Calu3 (cell line): ENCODE results near the gene RAPGEF5. TPM values are rescaled to one million over a fixed set of nuclear protein-coding genes. Genes with fewer than 3 reads are reported as not detected.

Source experiments
- BruUV-seq: library from RNA; stranded (reverse); fragments of 400-500 nt; replicated peaks from 2 replicates; lab custom pipeline; 2021; lab: Mats Ljungman, UMichigan
- CTCF ChIA-PET: fragments of 300-600 bp; sonication (Branson Sonifier 250); formaldehyde crosslinking; loops from one replicate; lab custom pipeline; 2022; ENCODE audit warnings: antibody characterized with exemption; lab: Charles Lee
- DNase-seq: peaks from one replicate; pipeline ENCODE4 v3.0.0; 2022
- H3K27ac Mint-ChIP-seq: one replicate; pipeline ENCODE4 v1.8.0; 2022; ENCODE audit warnings: mixed read lengths; ENCODE audit not compliant: unreplicated experiment
- H3K27me3 Mint-ChIP-seq: one replicate; pipeline ENCODE4 v1.8.0; 2022; ENCODE audit warnings: mixed read lengths; ENCODE audit not compliant: unreplicated experiment
- H3K36me3 Mint-ChIP-seq: one replicate; pipeline ENCODE4 v1.8.0; 2022; ENCODE audit warnings: mild to moderate bottlenecking, moderate library complexity, mixed read lengths; ENCODE audit not compliant: insufficient read depth, unreplicated experiment
- H3K4me1 Mint-ChIP-seq: one replicate; pipeline ENCODE4 v1.8.0; 2022; ENCODE audit warnings: mild to moderate bottlenecking, low read depth, mixed read lengths; ENCODE audit not compliant: unreplicated experiment
- H3K4me3 Mint-ChIP-seq: one replicate; pipeline ENCODE4 v1.8.0; 2022; ENCODE audit warnings: mild to moderate bottlenecking, low read depth, moderate library complexity, mixed read lengths; ENCODE audit not compliant: unreplicated experiment
- H3K9me3 Mint-ChIP-seq: one replicate; pipeline ENCODE4 v1.8.0; 2022; ENCODE audit warnings: low read depth, mixed read lengths; ENCODE audit not compliant: unreplicated experiment
- CTCF ChIP-seq: fragments of 200-600 bp; IDR thresholded peaks from one replicate; pipeline ENCODE4 v1.8.0; 2022; ENCODE audit warnings: antibody characterized with exemption; ENCODE audit not compliant: unreplicated experiment
- intact Hi-C: fragments of 100-400 bp; cut with micrococcal nuclease; formaldehyde crosslinking; loops from one replicate; pipeline ENCODE4 v1.10.0; 2022; ENCODE audit not compliant: unreplicated experiment
- total RNA-seq: library from RNA; stranded (reverse); gene quantifications from 2 replicates; pipeline ENCODE4 v1.2.3, GENCODE V29; 2022

RAPGEF5 gene
- total RNA-seq, 1 experiment from 2014 or later, result 108 TPM

- Mint-ChIP-seq H3K36me3 (peaks cover 44% of the 10 kb centered on the region), H3K4me1 (peaks cover 18% of the 10 kb centered on the region), H3K4me3 (no peak overlapping the region), H3K9me3 (no peaks in the 10 kb centered on the region), H3K27ac (peak overlapping the region; percentile 37), H3K27me3 (no peaks in the 10 kb centered on the region)
- no peak for DNase-seq
- CTCF ChIA-PET, result interaction anchor here (1.6 kb wide), 1 partner anchor 12 kb away, joined by 6 read pairs; no protein-coding TSS in a partner anchor
- TF ChIP-seq CTCF, result no peak
- intact Hi-C loops, result loop anchor here (2.0 to 5.0 kb wide), 2 partner anchors 169 to 185 kb away; no protein-coding TSS in a partner anchor
- BruUV-seq, result no TSS peak
Measured at GRCh38 chr7:22296265-22296566, 60.7 kb downstream of the RAPGEF5 start.

- Mint-ChIP-seq H3K27ac (peak overlapping the region; percentile 37), H3K4me1 (peaks cover 18% of the 10 kb centered on the region), H3K36me3 (peaks cover 44% of the 10 kb centered on the region), H3K9me3 (no peaks in the 10 kb centered on the region), H3K4me3 (no peak overlapping the region), H3K27me3 (no peaks in the 10 kb centered on the region)
- TF ChIP-seq CTCF, result no peak
- no TSS peak for BruUV-seq
- intact Hi-C loops, result loop anchor here (2.0 to 5.0 kb wide), 2 partner anchors 168 to 185 kb away; no protein-coding TSS in a partner anchor
- no peak for DNase-seq
- CTCF ChIA-PET, result interaction anchor here (0.8 to 1.6 kb wide), 2 partner anchors 13 to 186 kb away, joined by 3 to 6 read pairs; no protein-coding TSS in a partner anchor
Measured at GRCh38 chr7:22295402-22296264, 61.3 kb downstream of the RAPGEF5 start.

- intact Hi-C loops, result no loop called here
- Mint-ChIP-seq H3K4me1 (peaks cover 18% of the 10 kb centered on the region), H3K9me3 (no peaks in the 10 kb centered on the region), H3K27me3 (no peaks in the 10 kb centered on the region), H3K4me3 (no peak overlapping the region), H3K27ac (no peak overlapping the region), H3K36me3 (peaks cover 28% of the 10 kb centered on the region)
- CTCF ChIA-PET, result interaction anchor here (0.5 kb wide), 1 partner anchor 299 kb away, joined by 4 read pairs; no protein-coding TSS in a partner anchor
- no peak for TF ChIP-seq CTCF
- no TSS peak for BruUV-seq
- DNase-seq, result no peak
Measured at GRCh38 chr7:22292531-22292930, 64.4 kb downstream of the RAPGEF5 start.

- no peak for TF ChIP-seq CTCF
- intact Hi-C loops, result no loop called here
- CTCF ChIA-PET, result interaction anchor here (0.6 kb wide), 1 partner anchor 41 kb away, joined by 3 read pairs; no protein-coding TSS in a partner anchor
- no peaks in the 10 kb centered on the region for H3K27me3 Mint-ChIP-seq
- H3K4me1 Mint-ChIP-seq, result peaks cover 14% of the 10 kb centered on the region
- H3K9me3 Mint-ChIP-seq, result no peaks in the 10 kb centered on the region
- BruUV-seq, result no TSS peak
- no peak overlapping the region for H3K4me3 Mint-ChIP-seq
- no peak for DNase-seq
- peaks cover 25% of the 10 kb centered on the region for H3K36me3 Mint-ChIP-seq
- H3K27ac Mint-ChIP-seq, result no peak overlapping the region
Measured at GRCh38 chr7:22291977-22292376, 65.0 kb downstream of the RAPGEF5 start.
